Stomach (tissue), 4 donors: ENCODE measurements around the gene MDC1.

ENCODE experiments used
- POLR2A ChIP-seq, 4 donors: fragments of 450-650 bp; IDR thresholded peaks; one replicate each; pipeline ENCODE4 v1.6.1; 2016; ENCODE audit warnings: antibody characterized with exemption in 4 of 4, control low read depth in 2 of 4, mild to moderate bottlenecking in 1 of 4, moderate library complexity in 1 of 4
- POLR2AphosphoS5 ChIP-seq, 3 donors: sonication (generic); formaldehyde crosslinking; IDR thresholded peaks; one replicate each; pipeline ENCODE4 v1.6.1; 2016; ENCODE audit warnings: antibody characterized with exemption in 3 of 3

DNA sequence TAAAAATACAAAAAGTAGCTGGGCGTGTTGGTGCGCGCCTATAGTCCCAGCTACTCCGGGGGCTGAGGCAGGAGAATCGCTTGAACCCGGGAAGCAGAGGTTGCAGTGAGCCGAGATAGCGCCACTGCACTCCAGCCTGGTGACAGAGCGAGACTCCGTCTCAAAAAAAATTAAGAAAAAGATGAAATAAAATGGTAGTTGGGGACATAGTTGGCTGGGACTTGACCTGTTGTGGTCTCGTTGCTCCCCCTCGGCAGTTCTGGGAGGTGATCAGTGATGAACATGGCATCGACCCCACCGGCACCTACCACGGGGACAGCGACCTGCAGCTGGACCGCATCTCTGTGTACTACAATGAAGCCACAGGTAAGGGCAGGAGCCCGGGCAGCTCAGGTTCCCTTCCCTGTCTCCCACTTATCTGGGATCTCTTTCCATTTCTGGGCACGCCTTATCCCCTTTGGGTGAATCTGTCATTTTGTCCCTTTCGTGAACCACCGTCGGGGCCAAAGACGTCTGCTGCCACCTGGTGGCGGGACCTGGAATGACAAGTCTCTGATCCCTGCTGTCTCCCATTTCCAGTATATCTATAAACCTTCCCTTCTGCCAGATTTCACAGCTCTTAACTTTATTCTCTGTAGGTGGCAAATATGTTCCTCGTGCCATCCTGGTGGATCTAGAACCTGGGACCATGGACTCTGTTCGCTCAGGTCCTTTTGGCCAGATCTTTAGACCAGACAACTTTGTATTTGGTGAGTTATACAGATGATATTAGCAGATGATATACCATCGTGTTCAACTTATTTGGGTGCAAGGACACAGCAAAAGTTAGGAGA is 5.4 kb upstream of the MDC1 start:
- TF ChIP-seq POLR2A (IDR thresholded peaks at IDR 0.05) (no peak), POLR2AphosphoS5 (IDR thresholded peaks at IDR 0.05) (peak in 2 of 3 donors; percentile 33 to 84)
